ENCODE results near the gene GTF2I.

DNA sequence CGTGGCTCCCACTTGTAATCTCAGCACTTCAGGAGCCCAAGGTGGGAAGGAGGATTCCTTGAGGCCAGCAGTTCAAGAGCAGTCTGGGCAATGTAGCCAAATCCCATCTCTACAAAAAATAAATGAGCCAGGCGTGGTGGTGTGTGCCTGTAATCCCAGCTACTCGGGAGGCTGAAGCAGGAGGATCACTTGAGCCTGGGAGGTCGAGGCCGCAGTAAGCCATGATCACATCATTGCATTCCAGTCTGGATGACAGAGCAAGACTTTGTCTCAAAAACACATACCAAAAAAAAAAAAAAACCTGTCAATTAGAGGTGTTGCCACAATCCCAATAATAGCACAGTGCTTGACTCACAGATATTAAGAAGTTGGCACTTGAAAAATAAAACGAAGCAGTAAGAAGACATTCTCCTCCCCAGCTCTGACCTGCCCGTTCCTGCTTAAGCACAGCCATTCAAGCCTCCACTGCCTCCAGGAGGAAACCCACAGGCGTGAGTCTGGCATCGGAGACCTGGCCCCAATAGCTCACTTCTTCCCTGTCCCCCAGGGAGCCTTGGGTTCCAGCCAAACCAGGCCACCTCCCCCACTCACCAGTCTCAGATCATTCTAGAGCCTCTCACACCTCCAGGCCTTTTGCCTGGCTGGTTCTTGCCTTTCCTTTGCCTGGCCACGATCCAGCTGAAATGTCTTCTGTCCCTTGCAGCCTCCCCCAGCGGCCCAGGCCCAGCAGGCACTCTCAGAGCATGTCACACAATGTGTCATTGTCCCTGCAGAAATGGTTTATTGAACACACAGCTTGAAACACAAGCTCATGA, 45.3 kb upstream of the GTF2I start:
- TF ChIP-seq, protein P1, sequence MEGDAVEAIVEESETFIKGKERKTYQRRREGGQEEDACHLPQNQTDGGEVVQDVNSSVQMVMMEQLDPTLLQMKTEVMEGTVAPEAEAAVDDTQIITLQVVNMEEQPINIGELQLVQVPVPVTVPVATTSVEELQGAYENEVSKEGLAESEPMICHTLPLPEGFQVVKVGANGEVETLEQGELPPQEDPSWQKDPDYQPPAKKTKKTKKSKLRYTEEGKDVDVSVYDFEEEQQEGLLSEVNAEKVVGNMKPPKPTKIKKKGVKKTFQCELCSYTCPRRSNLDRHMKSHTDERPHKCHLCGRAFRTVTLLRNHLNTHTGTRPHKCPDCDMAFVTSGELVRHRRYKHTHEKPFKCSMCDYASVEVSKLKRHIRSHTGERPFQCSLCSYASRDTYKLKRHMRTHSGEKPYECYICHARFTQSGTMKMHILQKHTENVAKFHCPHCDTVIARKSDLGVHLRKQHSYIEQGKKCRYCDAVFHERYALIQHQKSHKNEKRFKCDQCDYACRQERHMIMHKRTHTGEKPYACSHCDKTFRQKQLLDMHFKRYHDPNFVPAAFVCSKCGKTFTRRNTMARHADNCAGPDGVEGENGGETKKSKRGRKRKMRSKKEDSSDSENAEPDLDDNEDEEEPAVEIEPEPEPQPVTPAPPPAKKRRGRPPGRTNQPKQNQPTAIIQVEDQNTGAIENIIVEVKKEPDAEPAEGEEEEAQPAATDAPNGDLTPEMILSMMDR (IDR thresholded peaks at IDR 0.05; ENCODE audit: borderline replicate concordance, extremely low read depth, low read length, poor library complexity, severe bottlenecking) = no peak
- no peak for TF ChIP-seq EZH2 (IDR thresholded peaks at IDR 0.05; ENCODE audit: borderline replicate concordance, low read depth, low read length, severe bottlenecking)
